Endothelial cell of umbilical vein (primary cell): ENCODE measurements around the gene PTPRF. TPM values are rescaled to one million over a fixed set of nuclear protein-coding genes. Genes with fewer than 3 reads are reported as not detected.

Source experiments
- BruUV-seq: library from RNA; stranded (reverse); fragments of 400-500 nt; replicated peaks from 2 replicates; lab custom pipeline; 2021; lab: Mats Ljungman, UMichigan
- CTCF ChIA-PET: fragments of 300-600, 350-600 bp; sonication (Branson Sonifier 250); formaldehyde crosslinking; loops from one replicate; lab custom pipeline; 2021; ENCODE audit warnings: antibody characterized with exemption, inconsistent platforms; lab: Charles Lee
- POLR2A ChIA-PET: fragments of 300-600, 350-600 bp; sonication (Branson Sonifier 250); formaldehyde crosslinking; loops from one replicate; lab custom pipeline; 2021; ENCODE audit warnings: antibody characterized with exemption, inconsistent platforms; lab: Charles Lee
- DNase-seq: peaks from one replicate; pipeline ENCODE4 v3.0.0-alpha.2; 2011; ENCODE audit warnings: low read depth, low spot score
- FAIRE-seq: peaks from 2 replicates; lab custom pipeline; 2011; peaks lifted over from hg19 to GRCh38; lab: Jason Lieb, UNC
- H2AFZ ChIP-seq: 2 replicates; pipeline ENCODE4 v1.6.0; 2012; ENCODE audit warnings: low read depth, low read length, control low read depth, inconsistent platforms
- H3K27ac ChIP-seq: 2 replicates; pipeline ENCODE4 v1.5.1; 2011; ENCODE audit warnings: low read depth, mild to moderate bottlenecking, control low read depth, low read length, moderate library complexity; ENCODE audit not compliant: insufficient read depth
- H3K27me3 ChIP-seq, 2 experiments: 2 replicates each; pipeline versions ENCODE4 v1.6.0 to v1.6.1; 2011; ENCODE audit warnings: low read length in 2 of 2, mixed read lengths in 1 of 2; ENCODE audit not compliant: control insufficient read depth in 2 of 2, insufficient read depth in 2 of 2
- H3K36me3 ChIP-seq, 2 experiments: 2 replicates in 1 of 2; 3 replicates in 1 of 2; pipeline ENCODE4 v1.5.1; 2011; ENCODE audit warnings: low read length in 2 of 2, mild to moderate bottlenecking in 1 of 2, moderate library complexity in 1 of 2; ENCODE audit not compliant: control insufficient read depth in 2 of 2, insufficient read depth in 2 of 2; ENCODE audit errors: extremely low read depth in 1 of 2
- H3K4me1 ChIP-seq: 3 replicates; pipeline ENCODE4 v1.5.1; 2011; ENCODE audit warnings: mild to moderate bottlenecking, low read length; ENCODE audit not compliant: control insufficient read depth, insufficient read depth; ENCODE audit errors: extremely low read depth
- H3K4me2 ChIP-seq: 2 replicates; pipeline ENCODE4 v1.6.1; 2011; ENCODE audit warnings: low read length, control low read depth, mixed read lengths; ENCODE audit not compliant: insufficient read depth
- H3K4me3 ChIP-seq, 3 experiments: fragments of 200-600 bp in 1 of 3; sonication (generic), shearing (Covaris generic) in 1 of 3; replicated peaks in 1 of 3; 2 replicates each; pipeline ENCODE4 v1.5.1; 2011 to 2016; ENCODE audit warnings: control low read depth in 3 of 3, low read length in 3 of 3, mild to moderate bottlenecking in 2 of 3, inconsistent platforms in 1 of 3, low read depth in 1 of 3, moderate library complexity in 1 of 3; ENCODE audit not compliant: insufficient read depth in 1 of 3
- H3K79me2 ChIP-seq: 2 replicates; pipeline ENCODE4 v1.6.0; 2012; ENCODE audit warnings: low read length, inconsistent platforms; ENCODE audit not compliant: control insufficient read depth, insufficient read depth
- H3K9ac ChIP-seq: replicated peaks from 2 replicates; pipeline ENCODE3; 2011; ENCODE audit warnings: low read length, control low read depth; ENCODE audit not compliant: insufficient read depth; ENCODE audit errors: extremely low read depth
- H3K9me1 ChIP-seq: replicated peaks from 3 replicates; pipeline ENCODE4 v1.6.0; 2011; ENCODE audit warnings: mild to moderate bottlenecking, low read length; ENCODE audit not compliant: control insufficient read depth, insufficient read depth; ENCODE audit errors: extremely low read depth
- H3K9me3 ChIP-seq: replicated peaks from 2 replicates; pipeline ENCODE4 v1.5.1; 2012; ENCODE audit warnings: low read length, inconsistent platforms; ENCODE audit not compliant: control insufficient read depth, insufficient read depth
- H4K20me1 ChIP-seq: replicated peaks from 2 replicates; pipeline ENCODE3; 2011; ENCODE audit warnings: mild to moderate bottlenecking, low read length; ENCODE audit not compliant: control insufficient read depth, insufficient read depth; ENCODE audit errors: extremely low read depth
- CTCF ChIP-seq, 2 donors: IDR thresholded peaks; 1 replicate in 1 of 2; 2 replicates in 1 of 2; pipeline ENCODE4 v1.5.1; 2011; ENCODE audit warnings: low read length in 2 of 2, mild to moderate bottlenecking in 2 of 2, moderate library complexity in 2 of 2, control low read depth in 1 of 2, inconsistent platforms in 1 of 2, low read depth in 1 of 2; ENCODE audit not compliant: insufficient read depth in 1 of 2; ENCODE audit errors: extremely low read depth in 1 of 2
- EZH2 ChIP-seq: IDR thresholded peaks from 2 replicates; pipeline ENCODE4 v1.6.1; 2012; ENCODE audit warnings: borderline replicate concordance, low read depth, mild to moderate bottlenecking, moderate library complexity, low read length, inconsistent platforms; ENCODE audit not compliant: severe bottlenecking
- FOS ChIP-seq: IDR thresholded peaks from 2 replicates; pipeline ENCODE4 v1.6.1; 2011; ENCODE audit warnings: mild to moderate bottlenecking, low read length, moderate library complexity, borderline replicate concordance; ENCODE audit not compliant: insufficient read depth
- GATA2 ChIP-seq: IDR thresholded peaks from 2 replicates; pipeline ENCODE4 v1.7.0; 2011; ENCODE audit warnings: low read depth, mild to moderate bottlenecking, moderate library complexity, mixed read lengths, low read length; ENCODE audit not compliant: insufficient read length, insufficient read depth
- JUN ChIP-seq: IDR thresholded peaks from 2 replicates; pipeline ENCODE4 v1.6.1; 2011; ENCODE audit warnings: borderline replicate concordance, low read depth; ENCODE audit not compliant: insufficient read length, insufficient read depth
- MAX ChIP-seq: IDR thresholded peaks from 2 replicates; pipeline ENCODE4 v1.6.1; 2011; ENCODE audit not compliant: insufficient read depth, insufficient read length
- MYC ChIP-seq: IDR thresholded peaks from one replicate; pipeline ENCODE4 v1.6.1; 2011; ENCODE audit warnings: mild to moderate bottlenecking, low read depth, low read length
- POLR2A ChIP-seq: IDR thresholded peaks from 2 replicates; pipeline ENCODE4 v1.6.1; 2012; ENCODE audit warnings: low read depth, mild to moderate bottlenecking, control low read depth, low read length
- POLR2AphosphoS5 ChIP-seq: IDR thresholded peaks from 2 replicates; pipeline ENCODE4 v1.6.1; 2012; ENCODE audit warnings: low read depth, mild to moderate bottlenecking, control low read depth, low read length, moderate library complexity; ENCODE audit not compliant: insufficient read depth
- dilution Hi-C: fragments of 300-500 bp; cut with MboI; formaldehyde crosslinking; loops from one replicate; pipeline ENCODE4 v1.15.0; 2019; ENCODE audit warnings: low sequenced_read_pairs; ENCODE audit not compliant: extremely low pct_ligation_motif_present
- intact Hi-C: fragments of 100-400 bp; cut with micrococcal nuclease; formaldehyde crosslinking; loops from one replicate; pipeline ENCODE4 v1.10.0; 2022
- polyA plus RNA-seq, 4 experiments: library from polyadenylated mRNA; depleted of rRNA in 3 of 4; stranded (reverse) in 3 of 4; unstranded in 1 of 4; fragments of >200 nt; gene quantifications; 2 replicates each; pipeline versions ENCODE4 v1.2.1 to v1.2.3, GENCODE V29; 2011 to 2012; ENCODE audit warnings: missing spikeins in 1 of 4
- total RNA-seq: library from RNA; stranded (reverse); gene quantifications from 2 replicates; pipeline ENCODE4 v1.2.3, GENCODE V29; 2021

The PTPRF gene
- total and polyA plus RNA-seq, 2 donors (not counting 3 experiments of a cell fraction or from before 2014, with no cell fraction given), result 217 to 338 TPM

- H2AFZ ChIP-seq, result no peak overlapping the region
- FAIRE-seq (no peak), DNase-seq (no peak)
- ChIA-PET POLR2A (no interaction called here), CTCF (interaction anchor here (0.8 to 2.9 kb wide), 5 partner anchors 14 to 306 kb away, joined by 3 to 15 read pairs (median 6); no protein-coding TSS in a partner anchor)
- no peak for TF ChIP-seq FOS
- peak overlapping the region in 1 of 3 experiments; percentile 69 for H3K4me3 ChIP-seq
- no peaks in the 10 kb centered on the region for H3K27me3 ChIP-seq
- no peak overlapping the region for H3K27ac ChIP-seq
- H3K4me2 ChIP-seq, result peak overlapping the region; percentile 74
- no TSS peak for BruUV-seq
- intact Hi-C loops (loop anchor here (1.0 to 5.0 kb wide), 2 partner anchors 9 to 50 kb away; no protein-coding TSS in a partner anchor), dilution Hi-C loops (no loop called here)
- peaks cover 60% of the 10 kb centered on the region for H3K79me2 ChIP-seq
- H3K9ac ChIP-seq, result no peak overlapping the region
- no peaks in the 10 kb centered on the region for H3K9me1 ChIP-seq
- peaks cover 24% of the 10 kb centered on the region for H3K4me1 ChIP-seq
- H3K9me3 ChIP-seq, result no peaks in the 10 kb centered on the region
- H4K20me1 ChIP-seq, result no peaks in the 10 kb centered on the region
- no peaks in the 10 kb centered on the region for H3K36me3 ChIP-seq
These were observed 2.0 kb downstream of the PTPRF start for GRCh38 chr1:43532716-43533115.

- Histone ChIP-seq H3K4me3 (no peak overlapping the region), H2AFZ (no peak overlapping the region), H3K9me3 (no peaks in the 10 kb centered on the region), H3K9ac (no peak overlapping the region), H3K9me1 (no peaks in the 10 kb centered on the region), H3K36me3 (peaks cover 0 to 4% of the 10 kb centered on the region in 2 experiments), H3K4me1 (peaks cover 24% of the 10 kb centered on the region), H3K79me2 (peaks cover 65% of the 10 kb centered on the region), H3K4me2 (no peak overlapping the region), H3K27ac (no peak overlapping the region), H4K20me1 (no peaks in the 10 kb centered on the region), H3K27me3 (no peaks in the 10 kb centered on the region)
- POLR2A ChIA-PET, result no interaction called here
- CTCF ChIA-PET, result interaction anchor here (0.8 to 2.9 kb wide), 4 partner anchors 13 to 39 kb away, joined by 3 to 15 read pairs (median 6); no protein-coding TSS in a partner anchor
- DNase-seq, result no peak
- no peak for FAIRE-seq
- TF ChIP-seq JUN, result no peak
- no peak for TF ChIP-seq MYC
- TF ChIP-seq EZH2, result no peak
- no peak for TF ChIP-seq FOS
- no peak for TF ChIP-seq CTCF (IDR thresholded peaks at IDR 0.05; ENCODE audit: extremely low read depth in 1 of 2, insufficient read depth in 1 of 2, low read depth in 1 of 2, low read length in 2 of 2)
- no peak for TF ChIP-seq POLR2A
- TF ChIP-seq MAX, result no peak
- no peak for TF ChIP-seq GATA2
- no peak for TF ChIP-seq POLR2AphosphoS5
- dilution Hi-C loops (no loop called here), intact Hi-C loops (loop anchor here (5.0 kb wide), 1 partner anchor 49 kb away; no protein-coding TSS in a partner anchor)
- BruUV-seq, result no TSS peak
These were observed 2.9 kb downstream of the PTPRF start for GRCh38 chr1:43533584-43533983.
